GM19438 (cell line): Measurements from ENCODE around the gene ZNF681.
"Not testable (repeated sequence)": the region's sequence is repeated elsewhere in the genome, so short reads cannot be mapped to it uniquely, and the experiment has no call there.

Source experiments
- ATAC-seq: cut with Tn5 transposase; IDR thresholded peaks from one replicate; pipeline ENCODE4 v1.9.1; 2021; ENCODE audit warnings: low read depth; ENCODE audit not compliant: unreplicated experiment

ZNF681 gene

GRCh38 chr19:23774524-23774971 lies 15.9 kb upstream of the ZNF681 start:
- no peak for ATAC-seq

- no peak for ATAC-seq
Measured at GRCh38 chr19:23774106-23774505, 15.4 kb upstream of the ZNF681 start.

- no peak for ATAC-seq
Measured at GRCh38 chr19:23772675-23773063, 14.0 kb upstream of the ZNF681 start.

- ATAC-seq: no peak
Measured at GRCh38 chr19:23771761-23772674, 13.3 kb upstream of the ZNF681 start.

- ATAC-seq: no peak
Measured at GRCh38 chr19:23771316-23771715, 12.6 kb upstream of the ZNF681 start.

GRCh38 chr19:23770672-23771250 lies 12.1 kb upstream of the ZNF681 start:
- ATAC-seq: no peak

GRCh38 chr19:23769691-23770468 lies 11.2 kb upstream of the ZNF681 start:
- ATAC-seq: no peak

GRCh38 chr19:23766951-23767350 lies 8.3 kb upstream of the ZNF681 start:
- no peak for ATAC-seq

GRCh38 chr19:23764781-23765180 lies 6.1 kb upstream of the ZNF681 start:
- ATAC-seq: no peak

GRCh38 chr19:23762884-23763711 lies 4.4 kb upstream of the ZNF681 start:
- peak; percentile 73 for ATAC-seq

GRCh38 chr19:23762548-23762883 lies 3.8 kb upstream of the ZNF681 start:
- ATAC-seq: no peak

- ATAC-seq: not testable (repeated sequence)
Measured at GRCh38 chr19:23760326-23760725, 1.6 kb upstream of the ZNF681 start.

- not testable (repeated sequence) for ATAC-seq
Measured at GRCh38 chr19:23743633-23744232, 15.0 kb downstream of the ZNF681 start.

- not testable (repeated sequence) for ATAC-seq
Measured at GRCh38 chr19:23730729-23731465, 27.8 kb downstream of the ZNF681 start.

GRCh38 chr19:23724161-23724560 lies 34.5 kb downstream of the ZNF681 start:
- not testable (repeated sequence) for ATAC-seq

GRCh38 chr19:23718802-23719201 lies 39.9 kb downstream of the ZNF681 start:
- ATAC-seq: no peak

- no peak for ATAC-seq
Measured at GRCh38 chr19:23716792-23717191, 41.9 kb downstream of the ZNF681 start.

GRCh38 chr19:23709347-23709746 lies 49.3 kb downstream of the ZNF681 start:
- ATAC-seq: no peak

- ATAC-seq: no peak
Measured at GRCh38 chr19:23706657-23707056, 52.0 kb downstream of the ZNF681 start.
